ENCODE measurements around the gene TSPAN1.
"Not testable (repeated sequence)": the region's sequence is repeated elsewhere in the genome, so short reads cannot be mapped to it uniquely, and the experiment has no call there.

TSPAN1 gene

DNA sequence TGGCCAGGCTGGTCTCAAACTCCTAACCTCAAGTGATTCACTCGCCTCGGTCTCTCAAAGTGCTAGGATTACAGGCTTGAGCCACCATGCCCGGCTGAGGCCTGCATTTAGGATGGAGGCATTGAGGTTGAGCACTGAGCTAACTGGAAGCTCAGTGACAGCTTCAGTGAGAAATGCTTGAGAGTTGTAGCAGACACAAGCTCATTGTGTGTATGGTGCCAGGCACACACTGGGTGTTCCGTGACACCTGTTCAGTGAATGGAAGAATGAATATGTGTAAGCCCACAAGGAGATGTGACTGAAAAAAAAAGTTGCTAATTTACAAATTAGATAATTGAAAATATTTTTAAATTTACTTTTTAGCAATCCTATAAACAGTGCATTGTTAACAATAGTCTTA is 50.1 kb downstream of the TSPAN1 start:
- Mint-ChIP-seq H3K36me3 (ENCODE audit: low read depth) (no peaks in the 10 kb centered on the region), H3K27me3 (ENCODE audit: low read depth) (no peaks in the 10 kb centered on the region), H3K4me1 (ENCODE audit: low read depth) (peaks cover 5% of the 10 kb centered on the region), H3K9me3 (no peaks in the 10 kb centered on the region), H3K27ac (no peak overlapping the region), H3K4me3 (no peak overlapping the region)
- no peak for DNase-seq (ENCODE audit: low spot score)

DNA sequence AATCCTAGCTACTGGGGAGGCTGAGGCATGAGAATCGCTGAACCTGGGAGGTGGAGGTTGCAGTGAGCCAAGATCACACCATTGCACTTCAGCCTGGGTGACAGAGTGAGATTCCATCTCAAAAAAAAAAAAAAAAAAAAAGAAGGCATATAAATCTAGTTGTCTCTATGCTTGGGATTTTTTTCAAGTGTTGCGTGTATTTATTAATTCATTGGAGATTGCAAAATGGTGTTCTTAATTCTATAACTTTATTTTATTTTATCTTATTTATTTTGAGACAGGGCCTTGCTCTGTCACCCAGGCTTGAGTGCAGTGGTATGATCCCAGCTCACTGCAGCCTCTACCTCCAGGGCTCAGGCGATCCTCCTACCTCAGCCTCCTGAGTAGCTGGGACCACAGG is 56.3 kb downstream of the TSPAN1 start:
- not testable (repeated sequence) for H3K4me1 Mint-ChIP-seq (ENCODE audit: low read depth); H3K9me3 Mint-ChIP-seq; DNase-seq (ENCODE audit: low spot score); H3K36me3 Mint-ChIP-seq (ENCODE audit: low read depth); H3K4me3 Mint-ChIP-seq; H3K27ac Mint-ChIP-seq; H3K27me3 Mint-ChIP-seq (ENCODE audit: low read depth)

Measured in T-helper 2 cell treated with Interferon-gamma antibody and Interleukin-4, amounts not matched to agents 5 μg/mL and 100 μg/mL, for 36 hours (primary cell).